Epithelial cell of prostate (primary cell): ENCODE data around the gene RAMAC.
"Not testable (repeated sequence)": the region's sequence is repeated elsewhere in the genome, so short reads cannot be mapped to it uniquely, and the experiment has no call there.

ENCODE experiments used
- DNase-seq: peaks from one replicate; pipeline ENCODE4 v3.0.0-alpha.2; 2011; ENCODE audit warnings: low read depth, low spot score
- H3K27ac ChIP-seq: fragments of 450-650 bp; 2 replicates; pipeline ENCODE4 v1.5.1; 2017; ENCODE audit warnings: mild to moderate bottlenecking

Gene RAMAC

DNA sequence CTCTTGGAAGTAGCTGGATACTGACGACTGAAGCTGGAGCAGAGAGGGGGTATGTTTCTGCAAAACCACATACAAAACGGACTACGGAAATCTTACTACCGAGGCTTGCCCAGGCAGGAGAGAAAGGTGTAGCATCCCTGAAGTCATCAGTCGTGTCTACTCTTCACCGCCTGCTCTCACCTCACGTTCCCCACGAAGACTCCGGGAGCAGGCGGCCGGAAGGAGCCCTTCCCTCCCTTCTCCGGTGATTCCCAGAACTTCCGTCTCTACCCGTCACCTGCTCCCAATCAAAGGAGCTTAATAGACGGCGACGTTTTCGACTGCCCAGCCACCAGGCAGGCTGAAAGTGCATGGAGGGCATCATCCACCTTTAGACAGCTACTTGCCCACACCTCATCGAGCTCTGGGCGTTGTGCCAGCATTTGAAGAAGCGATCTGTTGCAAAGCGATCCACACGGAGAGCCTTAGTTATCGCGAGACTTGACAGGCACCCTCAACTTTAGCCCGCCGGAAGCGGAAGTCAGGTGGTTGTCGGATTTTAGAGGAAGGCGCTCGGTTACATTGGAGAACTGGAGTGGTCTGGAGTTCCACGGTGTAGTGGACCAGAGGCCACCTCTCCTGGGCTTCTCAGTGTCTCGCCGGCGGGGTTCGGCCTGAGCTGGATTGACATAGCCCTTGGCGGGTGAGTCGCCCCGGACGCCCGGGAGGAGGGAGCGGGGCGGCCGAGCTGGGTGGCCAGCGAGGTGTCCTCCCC lies at the start of gene RAMAC:
RAMAC (plus strand) TSS at position 523 of the 754 bp plus-strand sequence. CDS start 2,809 bp downstream, outside the sequence.
- peak within 1 kb of the TSS; percentile 65 for H3K27ac ChIP-seq
- peak; percentile 88 for DNase-seq

DNA sequence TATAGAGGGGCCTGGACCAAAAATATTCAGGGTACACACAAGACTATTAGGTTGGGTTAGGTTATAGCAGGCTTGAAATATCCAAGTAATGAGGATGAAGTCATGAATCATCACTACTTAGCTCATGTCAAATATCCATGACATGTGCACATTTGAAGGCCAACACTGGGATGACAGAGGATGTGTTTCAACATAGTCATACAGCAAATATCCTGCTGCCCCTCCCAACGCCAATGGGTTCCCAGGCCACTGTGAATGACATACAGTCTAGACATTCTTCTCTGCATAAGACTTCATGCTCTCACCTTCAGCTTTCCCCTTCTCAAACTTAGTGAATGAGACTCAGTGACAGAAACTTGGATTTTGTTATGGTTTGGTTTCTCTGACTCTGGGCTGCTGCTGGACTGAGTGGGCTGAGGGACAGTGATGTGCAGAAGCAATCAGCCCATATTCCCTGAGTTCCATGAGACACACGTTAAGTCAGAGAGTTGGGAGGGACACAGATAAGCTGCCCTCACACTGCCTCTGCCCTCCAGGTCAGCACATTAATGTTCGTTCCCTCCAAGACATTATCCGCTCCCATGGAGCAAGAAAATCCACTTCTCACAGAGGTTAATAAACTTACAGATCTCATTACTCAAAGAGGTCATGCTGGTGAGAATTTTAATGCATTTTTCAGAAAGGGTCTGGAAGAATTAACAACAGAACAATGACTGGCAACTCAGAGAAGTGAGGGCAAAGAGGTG lies 48.9 kb upstream of the RAMAC start:
- DNase-seq, result peak; percentile 92
- peak overlapping the region; percentile 52 for H3K27ac ChIP-seq

DNA sequence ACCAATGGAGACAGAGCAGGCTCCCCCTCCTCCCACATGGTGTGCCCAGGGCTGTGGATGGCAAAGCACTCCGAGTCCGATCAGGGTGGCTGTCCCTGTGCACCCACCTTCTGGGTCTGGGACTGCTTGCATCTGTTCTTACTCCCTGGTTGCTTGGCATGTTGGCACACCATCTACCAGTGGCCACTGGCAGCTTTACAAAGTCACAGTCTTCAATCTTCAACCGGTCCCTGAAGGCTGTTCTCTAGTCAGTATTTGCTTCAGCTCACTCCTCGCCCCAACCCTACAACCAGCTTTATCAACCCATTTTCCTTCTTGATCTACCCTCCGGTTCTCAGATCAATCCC lies 48.3 kb upstream of the RAMAC start:
- H3K27ac ChIP-seq, result peak overlapping the region; percentile 52
- no peak for DNase-seq

DNA sequence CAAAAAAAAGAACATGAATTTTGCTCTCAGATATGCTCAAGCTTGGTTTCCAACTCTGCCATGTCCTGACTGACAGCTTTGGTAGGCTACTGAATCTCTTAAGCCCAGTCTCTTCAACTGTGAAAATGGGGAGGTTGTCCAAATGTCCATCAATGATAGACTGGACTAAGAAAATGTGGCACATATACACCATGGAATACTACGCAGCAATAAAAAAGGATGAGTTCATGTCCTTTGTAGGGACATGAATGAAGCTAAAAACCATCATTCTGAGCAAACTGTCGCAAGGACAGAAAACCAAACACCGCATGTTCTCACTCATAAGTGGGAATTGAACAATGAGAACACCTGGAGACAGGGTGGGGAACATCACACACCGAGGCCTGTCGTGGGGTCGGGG lies 46.3 kb upstream of the RAMAC start:
- DNase-seq, H3K27ac ChIP-seq: not testable (repeated sequence)

DNA sequence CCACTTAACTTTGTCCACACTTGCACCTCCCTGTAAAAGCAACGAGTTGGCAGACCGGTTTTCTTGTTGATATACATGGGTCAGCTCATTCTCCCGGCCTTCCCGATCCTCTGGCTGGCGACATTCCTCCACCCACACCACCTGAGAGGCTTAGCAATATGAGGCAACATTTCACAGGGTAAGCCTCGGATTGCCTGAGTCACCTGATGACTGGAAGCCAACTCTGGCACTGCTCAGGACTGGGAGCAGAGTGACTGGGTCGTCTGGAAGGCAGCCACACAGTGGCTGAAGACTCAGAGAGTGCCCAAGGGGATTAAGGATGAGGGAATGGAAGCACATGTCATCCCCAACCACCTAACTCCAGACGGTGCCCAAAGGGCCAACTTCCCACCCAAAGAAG lies 43.3 kb upstream of the RAMAC start:
- peak overlapping the region; percentile 74 for H3K27ac ChIP-seq
- peak; percentile 98 for DNase-seq

DNA sequence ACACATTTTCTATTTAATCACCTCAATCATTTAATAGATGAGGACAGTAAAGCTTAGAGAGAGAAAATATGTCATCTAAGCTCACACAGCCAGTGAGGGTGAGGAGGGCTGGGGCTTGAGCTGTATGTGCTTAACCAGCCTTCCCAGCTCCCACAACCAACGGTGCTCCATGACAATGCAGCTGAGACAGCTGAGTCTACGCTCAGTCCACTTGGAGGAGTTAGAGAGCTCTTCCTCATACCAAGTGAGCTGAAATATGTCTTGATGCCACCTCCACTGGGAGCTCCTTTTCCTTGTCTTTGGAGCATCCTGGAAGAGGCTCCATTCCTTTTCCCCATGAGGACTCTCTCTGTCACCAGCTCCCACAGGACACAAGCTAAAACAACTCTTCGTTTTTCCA lies 42.8 kb upstream of the RAMAC start:
- no peak for DNase-seq
- peak overlapping the region; percentile 74 for H3K27ac ChIP-seq

DNA sequence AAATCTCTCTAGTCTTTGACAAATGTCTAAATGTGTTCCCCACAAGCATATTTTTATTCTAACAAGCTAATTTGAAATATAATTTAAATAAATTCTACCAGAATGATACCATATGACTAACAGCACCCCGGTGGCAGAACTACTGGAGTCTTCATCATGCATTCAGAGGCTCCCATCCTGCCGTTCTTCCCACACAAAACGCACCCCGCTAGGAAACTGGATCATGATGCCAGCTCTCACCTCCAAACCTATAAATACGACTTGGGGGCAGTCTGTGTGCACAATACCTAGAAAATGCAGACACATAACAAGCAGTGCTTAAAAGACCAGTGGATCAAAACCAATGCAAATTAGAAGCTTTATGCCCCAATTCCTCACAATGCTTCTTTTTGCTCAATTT lies 42.0 kb upstream of the RAMAC start:
- no peak overlapping the region for H3K27ac ChIP-seq

DNA sequence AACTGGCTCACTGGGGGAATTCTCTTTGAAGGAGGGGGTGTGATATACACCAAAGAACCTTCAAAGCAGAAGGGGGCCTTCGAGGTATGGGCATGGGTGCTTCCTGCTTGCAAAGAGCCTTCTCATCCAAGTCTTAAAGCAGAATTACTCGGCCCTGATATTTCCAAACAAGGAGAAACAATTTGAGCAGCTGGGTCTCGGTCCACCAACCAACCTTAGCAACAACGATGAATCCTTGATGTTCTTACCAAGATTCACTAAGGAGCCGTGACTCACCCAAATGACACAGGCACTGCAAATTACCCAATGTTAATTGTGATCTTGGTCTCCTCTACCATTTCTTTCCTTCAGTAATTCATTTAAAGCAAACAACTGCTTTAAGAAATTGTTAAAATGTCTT lies 41.2 kb upstream of the RAMAC start:
- no peak overlapping the region for H3K27ac ChIP-seq
- no peak for DNase-seq

More for the DNA sequence above, 42.0 kb upstream of the RAMAC start:
- DNase-seq, result no peak

DNA sequence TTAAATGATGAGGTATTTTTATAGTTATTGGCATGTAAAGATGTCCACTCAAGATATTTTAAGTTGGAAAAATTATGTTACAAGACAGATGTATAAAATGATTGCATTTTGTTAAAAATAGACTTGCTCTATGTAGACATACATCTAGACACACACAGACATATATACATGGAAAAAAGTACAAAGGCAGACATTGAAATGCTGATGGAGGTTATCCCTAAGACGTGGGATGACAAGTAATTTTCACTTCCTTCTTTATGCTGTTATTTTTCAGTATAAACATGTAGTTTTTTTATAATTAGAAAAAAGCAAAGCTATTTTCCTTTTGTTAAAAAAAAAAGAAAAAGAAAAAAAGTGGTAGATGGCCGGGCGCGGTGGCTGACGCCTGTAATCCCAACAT lies 40.7 kb upstream of the RAMAC start:
- H3K27ac ChIP-seq, result no peak overlapping the region
- no peak for DNase-seq

DNA sequence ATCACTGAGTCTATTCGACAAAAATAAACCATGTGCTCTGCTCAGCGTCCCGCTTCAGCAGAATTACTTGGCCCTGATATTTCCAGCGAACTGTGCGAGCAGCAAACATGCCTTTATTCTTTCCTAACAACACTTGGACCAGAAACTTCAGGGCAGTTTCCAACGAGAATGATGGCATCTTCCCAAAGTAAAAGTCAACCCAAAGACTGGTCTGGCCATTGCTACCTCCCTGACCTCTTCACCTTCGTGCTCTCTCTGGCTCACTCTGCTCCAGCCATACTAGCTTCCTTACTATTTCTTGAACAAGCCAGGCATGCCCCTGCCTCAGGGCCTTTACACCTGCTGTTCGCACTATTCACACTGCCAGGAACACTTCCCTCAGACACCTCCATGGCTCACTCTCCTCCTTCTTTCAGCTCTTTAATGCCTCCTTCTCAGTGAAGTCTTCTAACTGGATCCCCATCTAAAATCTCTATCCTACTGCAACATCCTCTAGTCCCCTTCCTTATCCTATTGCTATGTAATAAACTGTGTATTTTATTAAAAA lies 39.8 kb upstream of the RAMAC start:
- no peak for DNase-seq

DNA sequence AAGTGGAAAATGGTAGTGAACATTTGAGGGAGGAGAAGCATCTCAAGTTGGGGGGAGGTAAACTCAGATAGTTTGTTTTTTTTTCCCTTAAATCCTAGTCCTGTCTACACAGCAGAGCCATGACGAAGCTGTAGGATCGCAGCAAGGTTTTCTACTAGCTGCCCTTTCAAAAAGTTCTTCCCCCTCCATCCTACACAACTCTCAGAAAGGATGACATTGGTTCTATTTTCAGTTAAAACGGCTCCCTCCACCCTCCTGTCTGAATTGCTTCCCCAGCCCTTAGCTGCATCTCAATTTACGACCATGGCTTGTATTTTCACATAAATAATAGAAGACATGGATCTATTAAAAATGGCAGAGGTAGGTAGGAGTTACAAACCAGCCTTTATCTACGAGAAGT lies 35.7 kb upstream of the RAMAC start:
- H3K27ac ChIP-seq, result no peak overlapping the region

More for the DNA sequence above, 39.8 kb upstream of the RAMAC start:
- no peak overlapping the region for H3K27ac ChIP-seq

DNA sequence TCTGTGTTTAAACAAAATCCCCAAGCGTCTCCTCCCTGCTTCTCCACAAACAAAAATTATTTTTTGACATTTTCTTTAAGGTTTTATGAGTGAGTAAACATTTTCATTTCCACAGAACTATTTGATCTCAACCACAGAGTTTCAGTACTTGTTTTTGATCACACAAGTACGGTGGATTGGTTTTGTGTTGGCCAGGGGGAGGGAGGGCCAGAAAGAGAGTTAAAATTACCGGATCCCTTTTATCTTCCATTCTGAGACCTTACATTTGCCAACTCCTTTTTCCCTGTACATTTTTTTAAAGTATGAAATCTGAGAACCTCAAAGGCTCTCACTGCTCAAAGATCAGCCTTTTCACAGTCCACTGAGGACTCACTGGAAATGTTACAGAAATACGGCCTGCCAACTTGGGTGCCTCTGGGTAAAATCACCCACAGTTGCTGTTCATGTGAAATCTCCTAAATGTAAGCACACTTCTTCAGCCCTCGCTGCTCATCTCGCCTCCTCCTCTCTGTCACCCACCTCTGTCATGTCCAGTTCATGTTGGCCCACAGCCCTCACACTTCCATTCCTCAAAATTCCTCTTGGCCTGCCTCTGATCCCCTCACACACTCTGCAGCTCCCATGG lies 35.2 kb upstream of the RAMAC start:
- no peak for DNase-seq
- H3K27ac ChIP-seq, result no peak overlapping the region

More for the DNA sequence above, 35.7 kb upstream of the RAMAC start:
- no peak for DNase-seq

DNA sequence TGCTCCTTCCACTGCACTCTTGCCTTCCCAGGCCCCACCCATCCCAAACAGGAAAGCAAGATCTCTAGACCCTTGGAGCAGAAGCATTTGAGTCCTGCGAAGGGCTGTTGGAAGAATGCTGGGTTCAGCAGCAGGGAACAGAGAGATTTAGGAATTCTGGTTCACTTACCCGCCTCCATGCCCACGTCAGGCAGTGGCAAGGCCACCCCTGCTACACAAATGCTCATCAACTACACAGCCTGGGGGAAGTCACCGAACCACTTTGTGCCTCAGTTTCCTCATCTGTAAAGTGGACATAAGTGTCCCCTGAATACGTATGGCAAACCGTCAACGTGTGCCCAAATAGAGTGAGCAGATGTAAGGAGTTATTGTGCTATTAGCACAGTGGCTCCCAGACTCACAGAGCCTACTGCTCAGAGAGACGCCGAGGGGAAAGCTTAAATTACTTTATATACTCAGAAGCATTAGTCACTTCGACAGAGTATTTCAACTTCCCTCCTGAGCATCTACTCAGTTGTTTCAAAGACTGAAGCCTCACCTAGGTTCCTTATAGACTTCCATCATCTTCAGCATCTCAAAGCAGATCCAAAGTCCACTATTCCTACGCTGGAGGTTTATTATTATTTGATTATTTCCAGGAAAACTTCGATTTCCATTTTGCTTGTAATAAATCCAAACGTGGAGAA lies 34.4 kb upstream of the RAMAC start:
- DNase-seq, result no peak
- peak overlapping the region; percentile 58 for H3K27ac ChIP-seq

DNA sequence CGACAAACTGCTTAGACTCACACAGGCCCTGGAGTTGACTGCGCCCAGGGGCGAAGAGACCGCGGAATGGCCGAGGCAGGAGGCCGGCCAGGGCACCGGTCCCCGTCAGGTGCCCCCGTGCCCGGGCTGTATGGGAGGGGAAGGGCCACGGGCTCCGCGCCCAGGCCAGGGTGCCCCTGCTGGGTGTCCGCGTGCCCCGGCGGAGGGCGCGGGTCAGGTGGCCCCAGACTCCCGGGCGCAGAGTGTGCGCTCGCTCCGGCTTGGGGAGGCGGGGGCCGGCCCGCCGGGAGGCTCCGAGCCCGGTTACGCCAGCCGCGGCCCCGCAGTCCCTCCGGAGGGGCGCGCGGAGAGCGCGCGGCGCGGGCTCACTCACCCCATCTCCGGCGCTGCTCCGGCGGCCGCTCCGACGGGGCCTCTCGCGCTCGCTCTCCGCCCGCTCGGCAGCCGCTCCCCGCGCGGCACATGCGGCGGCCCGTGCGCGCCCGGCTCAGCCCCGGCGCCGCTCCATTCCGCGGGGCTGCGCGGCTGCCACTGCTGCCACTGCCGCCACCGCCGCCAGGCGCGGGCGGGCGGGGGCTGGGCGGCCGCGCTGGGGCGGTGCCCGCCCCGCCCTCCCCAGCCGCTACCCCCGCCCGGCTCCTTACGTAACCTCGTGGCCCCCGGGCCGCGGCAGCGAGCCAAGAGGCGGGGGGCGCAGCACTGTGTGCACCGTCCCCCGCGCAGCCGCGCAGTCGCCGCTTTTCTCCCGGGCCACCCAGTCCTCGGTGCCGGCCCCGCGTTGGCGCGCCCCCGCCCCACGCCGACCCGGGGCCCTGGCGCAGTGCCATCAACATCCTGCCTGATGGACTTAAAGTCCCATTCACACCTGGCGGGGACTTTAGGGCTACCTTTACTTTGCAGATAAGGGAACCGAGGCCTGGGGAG lies 33.6 kb upstream of the RAMAC start, which contains the start of gene HOMER2:
HOMER2 (minus strand) TSS at position 563 of the 924 bp plus-strand sequence; CDS start at position 378, 185 bp downstream.
- DNase-seq, result no peak
- peak within 1 kb of the TSS; percentile 58 for H3K27ac ChIP-seq

DNA sequence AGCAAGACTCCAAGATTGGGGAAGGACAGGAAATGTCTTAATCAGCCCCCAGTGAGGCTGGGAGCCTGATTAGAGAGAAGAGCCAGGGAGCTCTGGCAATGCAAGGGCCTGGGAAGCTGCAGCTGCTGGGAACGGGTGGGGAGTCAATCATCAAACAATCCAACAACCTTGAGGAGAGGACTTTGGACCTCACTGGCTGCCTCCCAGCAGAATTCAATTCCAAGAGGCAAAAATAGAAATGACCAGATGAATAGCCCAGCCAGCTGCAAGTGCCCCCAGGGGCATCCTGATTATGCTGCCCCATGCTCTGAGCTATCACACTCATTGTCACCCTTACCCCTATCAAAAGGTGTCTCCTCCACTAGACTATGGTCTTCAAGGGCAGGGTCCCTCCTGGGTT lies 27.4 kb upstream of the RAMAC start:
- DNase-seq, result no peak
- no peak overlapping the region for H3K27ac ChIP-seq

DNA sequence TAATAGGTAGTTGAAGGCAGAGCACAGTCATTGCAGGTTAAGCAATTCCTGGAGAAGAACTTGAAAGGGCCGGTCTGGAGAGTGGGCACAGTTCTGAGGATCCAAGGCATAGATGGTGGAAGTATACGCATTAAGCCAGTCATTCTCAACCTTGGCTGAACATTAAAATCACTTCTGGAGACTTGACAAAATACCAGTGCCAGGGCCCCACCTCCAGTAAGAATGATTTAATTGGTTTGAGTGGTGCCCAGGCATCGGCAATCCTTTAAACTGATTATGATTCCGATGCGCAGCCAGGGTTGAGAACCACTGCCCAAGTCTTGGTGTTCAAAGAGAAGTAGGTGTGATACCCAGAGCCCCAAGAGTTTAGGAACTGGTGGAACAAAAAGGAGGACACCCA lies 26.6 kb upstream of the RAMAC start:
- no peak overlapping the region for H3K27ac ChIP-seq
- no peak for DNase-seq

DNA sequence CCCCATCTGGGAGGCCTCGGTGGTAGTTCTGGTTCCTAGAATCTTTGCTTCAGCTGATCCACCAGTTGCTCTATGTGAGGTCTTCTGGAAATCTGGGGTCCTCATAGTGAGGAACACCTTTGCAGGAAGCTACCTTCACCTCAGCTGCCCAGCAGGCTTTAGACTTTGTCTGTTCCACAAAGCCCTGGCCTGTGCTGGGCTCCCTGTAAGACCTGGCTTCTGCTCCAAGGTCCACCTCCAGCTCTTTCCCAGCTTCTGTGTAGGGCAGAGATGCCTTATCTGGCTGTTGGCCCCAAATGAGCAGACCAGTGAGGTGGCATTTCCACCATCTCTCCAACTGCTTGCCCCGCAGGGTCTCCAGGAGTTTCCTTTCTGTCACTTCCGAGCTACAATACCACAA lies 25.2 kb upstream of the RAMAC start:
- H3K27ac ChIP-seq, result no peak overlapping the region
- DNase-seq, result no peak

DNA sequence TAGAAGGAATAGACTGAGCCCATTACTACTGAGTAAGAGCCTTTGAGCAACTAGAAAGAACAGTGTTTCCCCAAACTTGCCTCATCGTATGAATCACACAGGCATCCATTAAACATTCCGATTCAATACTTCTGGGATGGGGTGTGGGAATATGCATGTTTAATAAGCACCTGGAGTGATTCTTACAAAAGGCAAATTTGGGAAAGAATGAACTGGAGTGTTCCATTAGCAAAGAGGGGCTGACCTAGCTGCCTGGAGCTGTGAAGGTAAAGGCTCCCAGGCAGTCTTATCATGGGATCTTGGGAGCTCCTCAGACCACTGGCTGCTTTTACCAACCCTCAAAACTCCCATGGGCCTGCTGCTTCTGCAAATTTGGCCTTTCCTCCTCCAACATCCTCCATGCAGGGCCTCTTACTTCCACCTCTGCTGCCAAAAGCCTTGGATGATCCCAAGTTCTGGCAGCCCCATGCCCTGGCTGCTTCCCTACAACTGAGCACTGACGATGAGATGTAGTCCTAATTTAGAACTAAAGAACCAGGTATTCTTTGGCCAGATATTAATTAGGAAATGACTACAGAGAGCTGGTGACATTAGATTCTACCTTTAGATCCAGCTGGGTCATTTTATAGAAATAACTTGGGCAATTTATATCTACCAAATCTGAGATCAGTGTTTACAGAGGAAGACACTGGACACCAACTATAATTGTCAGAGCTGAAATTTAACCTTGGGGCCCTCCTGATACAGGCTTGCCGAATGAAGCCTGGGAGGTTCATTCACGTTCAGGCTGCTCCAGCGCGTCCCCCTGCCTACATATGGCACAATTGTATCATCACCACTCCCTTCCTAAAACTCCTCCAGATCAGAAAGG lies 22.3 kb upstream of the RAMAC start:
- no peak for DNase-seq
- H3K27ac ChIP-seq, result peak overlapping the region; percentile 10
